Fibroblast of skin of right quadriceps (primary cell): ENCODE measurements around the gene UGT1A9.

Experiments
- DNase-seq: peaks from one replicate; pipeline ENCODE4 v3.0.0-alpha.2; 2013

UGT1A9 gene

GRCh38 chr2:233801357-233802131, 129.8 kb downstream of the UGT1A9 start:
- DNase-seq, result no peak

DNA sequence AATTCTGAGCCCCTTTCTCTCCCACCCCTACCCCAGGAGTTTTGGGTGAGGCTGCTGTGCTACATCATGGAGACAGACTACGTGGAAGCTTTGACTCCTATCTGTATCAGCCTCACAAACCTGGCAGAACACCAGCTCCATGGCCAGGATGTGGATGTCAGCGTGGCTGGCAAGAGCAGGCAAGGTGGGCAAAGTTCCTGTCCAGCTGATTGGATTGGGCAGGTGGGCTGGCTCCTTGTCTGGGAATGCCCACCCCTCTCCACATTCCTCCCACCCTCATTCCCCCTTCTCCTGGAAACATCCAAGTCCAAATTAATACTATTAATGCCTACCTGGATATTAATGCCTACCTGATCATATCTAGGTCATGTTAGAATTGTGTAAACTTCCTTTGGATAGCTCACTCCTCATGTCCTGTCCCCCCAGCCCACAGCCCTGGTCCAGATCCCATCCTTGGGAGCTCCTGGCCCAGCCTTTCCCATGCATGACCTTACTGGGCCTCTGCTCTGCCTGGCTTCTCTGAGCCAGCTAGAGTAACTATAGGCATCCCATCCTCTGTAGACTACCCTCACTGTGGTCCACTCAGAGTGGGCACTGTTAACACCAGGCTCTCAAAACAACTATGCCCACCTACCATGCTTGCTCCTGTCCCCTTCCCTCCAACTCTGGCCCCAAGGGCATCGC, 130.6 kb downstream of the UGT1A9 start:
- DNase-seq, result no peak

DNA sequence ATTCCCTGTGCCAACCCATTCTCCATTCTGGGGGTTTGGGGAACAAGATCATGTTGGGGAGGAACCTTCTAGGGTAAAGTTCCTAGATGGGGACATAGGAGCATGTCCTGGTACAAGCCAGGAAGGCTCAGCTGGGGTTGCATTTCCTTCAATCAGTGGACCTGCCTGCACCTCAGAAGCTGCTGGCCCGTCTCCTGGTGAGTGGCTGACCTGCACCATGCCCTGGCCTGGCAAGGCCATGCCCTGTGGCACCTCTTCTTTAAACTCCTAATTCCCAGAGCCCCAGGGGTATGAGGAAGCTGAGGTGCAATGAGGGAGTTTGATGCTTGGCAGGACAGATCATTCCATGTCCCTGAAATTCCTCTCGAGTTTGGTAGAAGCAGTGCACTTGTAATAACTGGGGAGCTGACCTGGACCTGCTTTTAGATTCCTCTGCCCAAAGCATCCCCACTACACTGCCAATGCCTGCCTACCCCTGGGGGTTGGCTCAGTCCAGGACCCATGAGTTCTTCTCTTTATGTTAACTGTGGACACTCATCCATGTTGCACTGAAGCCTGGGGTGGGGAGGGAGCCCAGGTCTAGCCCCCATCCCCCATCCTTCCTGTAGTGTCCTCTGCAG, 131.7 kb downstream of the UGT1A9 start:
- no peak for DNase-seq

- no peak for DNase-seq
Measured at GRCh38 chr2:233803994-233804393, 132.3 kb downstream of the UGT1A9 start.

DNA sequence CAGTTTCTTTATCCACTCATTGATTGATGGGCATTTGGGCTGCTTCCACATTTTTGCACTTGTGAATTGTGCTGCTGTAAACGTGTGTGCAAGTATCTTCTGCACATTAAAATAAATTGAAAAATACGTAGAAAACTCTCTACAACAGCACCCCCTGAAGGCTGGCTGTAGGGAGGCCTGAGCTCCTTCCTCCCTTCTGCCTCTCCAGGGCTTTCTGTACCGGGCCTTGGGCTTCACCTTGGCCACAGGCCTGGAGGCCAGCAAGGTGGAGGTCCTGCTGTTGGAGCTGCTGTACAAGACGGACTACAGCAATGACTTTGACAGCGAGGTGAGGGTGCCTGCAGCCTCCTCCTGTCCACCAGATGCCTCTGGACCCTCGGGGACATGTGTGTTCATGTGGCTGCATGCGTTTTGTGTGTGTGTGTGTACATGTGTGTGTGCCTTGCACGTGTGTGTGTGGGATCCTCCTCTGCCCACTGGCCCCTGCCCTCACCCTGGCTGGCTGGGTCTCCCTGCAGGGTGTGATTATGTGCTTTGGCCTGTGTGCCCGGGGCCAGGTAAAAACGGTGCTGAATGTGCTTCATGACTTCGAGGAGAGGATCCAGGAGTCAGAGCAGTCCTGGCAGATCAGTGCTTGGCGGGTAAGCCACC, 135.6 kb downstream of the UGT1A9 start:
- no peak for DNase-seq

DNA sequence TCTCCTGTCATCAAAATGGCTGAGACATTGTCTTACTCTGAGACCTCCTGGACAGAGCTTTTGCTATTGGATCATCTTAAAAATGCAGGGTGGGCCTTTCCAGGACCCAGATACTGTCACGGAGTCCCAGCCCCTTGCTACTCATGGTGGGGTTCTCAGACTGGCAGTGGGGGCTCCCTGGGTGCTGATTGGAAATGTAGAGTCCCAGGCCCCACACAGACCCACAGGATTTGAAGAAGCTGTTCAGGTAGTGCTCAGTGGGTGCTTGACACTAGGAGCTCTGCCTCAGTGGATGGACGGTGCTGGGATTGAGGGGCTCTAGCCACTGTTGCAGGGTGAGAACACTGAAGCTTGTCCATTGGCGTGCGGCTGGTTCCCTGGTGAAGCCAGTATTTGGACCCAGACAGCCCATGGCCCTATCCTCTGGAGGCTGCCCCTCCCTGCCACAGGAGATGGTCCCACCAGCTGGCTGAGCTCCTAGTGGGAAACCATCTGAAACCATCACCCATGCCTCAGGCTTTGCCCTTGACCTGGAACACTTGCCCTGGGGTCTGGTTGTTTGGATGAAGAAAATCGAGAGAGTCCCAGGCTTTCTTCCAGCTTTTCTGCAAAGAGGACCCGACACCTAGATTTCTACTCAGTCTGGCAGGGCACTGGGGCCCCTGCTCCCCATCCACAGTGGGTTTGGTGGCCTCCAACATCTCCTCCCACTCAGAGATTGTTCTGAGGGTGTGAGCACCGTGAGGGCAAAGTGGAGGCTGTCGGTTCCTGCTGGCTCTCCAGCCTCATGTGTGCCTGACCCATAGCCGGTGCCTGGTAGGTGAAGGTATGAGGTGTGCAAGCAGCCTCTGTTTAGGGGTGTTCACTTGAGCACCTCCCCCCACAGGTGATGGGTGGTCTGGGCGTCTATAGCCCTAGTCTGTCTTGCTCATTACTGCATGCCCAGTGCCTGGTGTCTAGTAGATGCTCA, 136.6 kb downstream of the UGT1A9 start:
- no peak for DNase-seq

GRCh38 chr2:233810385-233810784, 138.7 kb downstream of the UGT1A9 start:
- DNase-seq, result no peak

DNA sequence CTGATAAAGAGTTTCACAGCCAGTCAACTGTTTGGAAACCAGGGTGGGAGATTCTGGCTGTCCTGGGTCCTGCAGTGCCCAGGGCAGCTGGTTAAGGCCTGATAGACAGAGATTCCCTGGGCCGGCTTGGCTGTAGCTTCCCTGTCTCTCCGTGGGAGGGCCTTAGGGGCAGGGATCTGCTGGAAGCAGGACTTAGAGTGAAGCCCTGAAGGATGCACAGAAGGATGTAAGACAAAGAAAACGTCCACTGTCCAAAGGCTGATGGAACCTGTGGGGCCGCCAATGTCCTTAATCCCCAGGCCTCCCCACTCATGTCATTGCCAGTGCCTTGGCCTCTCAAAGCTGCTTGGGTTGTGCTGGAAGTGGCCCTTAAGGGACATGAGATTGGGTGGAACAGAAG, 139.4 kb downstream of the UGT1A9 start:
- DNase-seq, result no peak

- DNase-seq, result no peak
Measured at GRCh38 chr2:233811732-233812131, 140.0 kb downstream of the UGT1A9 start.

DNA sequence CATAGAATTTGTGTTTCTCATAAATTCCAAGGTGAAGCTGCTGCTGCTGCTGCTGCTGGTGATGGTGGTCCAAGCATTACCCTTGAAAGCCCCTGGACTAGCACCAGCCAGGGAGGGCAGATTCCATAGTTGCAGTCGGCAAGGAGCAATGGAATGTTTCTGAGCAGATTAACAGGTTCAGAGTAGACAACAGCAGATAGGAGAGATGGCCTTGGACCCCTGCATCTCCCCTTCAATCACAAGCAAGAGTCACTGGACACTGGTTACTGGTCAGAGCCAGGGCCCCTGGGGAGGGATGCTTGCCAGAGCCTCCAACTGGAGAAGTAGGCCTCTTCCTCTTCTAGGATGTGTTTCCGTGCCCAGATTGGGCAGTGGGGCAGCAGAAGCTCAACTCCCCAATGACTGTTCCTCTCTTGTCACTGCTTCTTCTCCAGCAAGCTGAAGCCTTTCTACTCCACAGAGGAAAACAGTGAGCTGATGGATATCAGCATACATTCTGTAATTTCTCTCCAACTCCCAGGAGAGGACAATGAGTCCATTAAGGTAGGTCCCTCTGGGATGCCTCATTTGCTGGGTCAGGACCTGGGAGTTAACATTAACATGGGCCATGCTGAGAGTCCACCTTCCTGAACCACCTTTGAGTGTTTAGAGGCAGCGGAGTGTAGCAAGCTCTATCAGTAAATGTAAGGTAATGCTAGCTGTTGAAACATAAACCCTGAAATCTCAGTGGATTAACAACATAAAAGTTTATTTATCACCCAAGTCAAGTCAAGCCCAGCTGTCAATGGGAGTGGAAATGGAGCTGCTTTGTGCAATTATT, 141.7 kb downstream of the UGT1A9 start:
- no peak for DNase-seq

GRCh38 chr2:233814056-233814835, 142.5 kb downstream of the UGT1A9 start:
- DNase-seq, result no peak

DNA sequence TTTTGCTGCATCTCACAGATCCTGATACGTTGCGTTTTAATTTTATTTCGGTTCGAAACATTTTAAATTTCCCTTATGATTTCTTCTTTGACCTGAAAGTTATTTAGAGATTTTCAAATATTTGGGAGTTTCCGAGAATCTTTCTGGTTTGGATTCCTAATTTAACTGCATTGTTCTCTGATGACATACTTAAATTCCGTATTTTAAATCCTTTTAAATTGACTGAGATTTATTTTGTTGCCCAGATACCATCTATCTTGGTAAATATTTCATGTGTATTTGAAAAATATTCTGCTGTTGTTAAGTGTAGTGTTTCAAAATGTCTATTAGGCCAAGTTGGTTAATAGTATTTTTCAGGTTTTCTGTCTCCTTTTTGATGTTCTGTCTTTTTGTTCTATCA, 144.2 kb downstream of the UGT1A9 start:
- DNase-seq, result no peak

DNA sequence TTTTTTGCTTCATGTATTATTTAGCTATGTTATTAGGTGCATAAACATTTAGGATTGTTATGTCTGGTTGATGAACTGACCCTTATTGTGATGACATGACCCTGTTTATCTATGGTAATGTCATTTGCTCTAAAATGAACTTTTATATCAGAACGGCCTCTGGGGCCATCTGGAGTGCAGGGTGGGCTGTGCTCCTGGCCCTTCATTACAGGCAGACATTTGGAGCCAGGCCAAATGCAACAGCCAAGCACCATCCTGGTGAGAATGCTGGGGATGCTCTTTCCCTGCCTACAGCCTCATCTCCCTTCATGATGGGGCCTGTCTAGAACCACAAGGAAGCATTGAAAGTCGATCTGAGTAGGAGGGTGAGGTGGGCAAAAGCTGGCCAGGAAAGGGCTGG, 144.6 kb downstream of the UGT1A9 start:
- DNase-seq, result no peak

- DNase-seq, result no peak
Measured at GRCh38 chr2:233816771-233817170, 145.1 kb downstream of the UGT1A9 start.

- DNase-seq, result no peak
Measured at GRCh38 chr2:233817361-233817911, 145.7 kb downstream of the UGT1A9 start.

- DNase-seq, result no peak
Measured at GRCh38 chr2:233817995-233818638, 146.4 kb downstream of the UGT1A9 start.

DNA sequence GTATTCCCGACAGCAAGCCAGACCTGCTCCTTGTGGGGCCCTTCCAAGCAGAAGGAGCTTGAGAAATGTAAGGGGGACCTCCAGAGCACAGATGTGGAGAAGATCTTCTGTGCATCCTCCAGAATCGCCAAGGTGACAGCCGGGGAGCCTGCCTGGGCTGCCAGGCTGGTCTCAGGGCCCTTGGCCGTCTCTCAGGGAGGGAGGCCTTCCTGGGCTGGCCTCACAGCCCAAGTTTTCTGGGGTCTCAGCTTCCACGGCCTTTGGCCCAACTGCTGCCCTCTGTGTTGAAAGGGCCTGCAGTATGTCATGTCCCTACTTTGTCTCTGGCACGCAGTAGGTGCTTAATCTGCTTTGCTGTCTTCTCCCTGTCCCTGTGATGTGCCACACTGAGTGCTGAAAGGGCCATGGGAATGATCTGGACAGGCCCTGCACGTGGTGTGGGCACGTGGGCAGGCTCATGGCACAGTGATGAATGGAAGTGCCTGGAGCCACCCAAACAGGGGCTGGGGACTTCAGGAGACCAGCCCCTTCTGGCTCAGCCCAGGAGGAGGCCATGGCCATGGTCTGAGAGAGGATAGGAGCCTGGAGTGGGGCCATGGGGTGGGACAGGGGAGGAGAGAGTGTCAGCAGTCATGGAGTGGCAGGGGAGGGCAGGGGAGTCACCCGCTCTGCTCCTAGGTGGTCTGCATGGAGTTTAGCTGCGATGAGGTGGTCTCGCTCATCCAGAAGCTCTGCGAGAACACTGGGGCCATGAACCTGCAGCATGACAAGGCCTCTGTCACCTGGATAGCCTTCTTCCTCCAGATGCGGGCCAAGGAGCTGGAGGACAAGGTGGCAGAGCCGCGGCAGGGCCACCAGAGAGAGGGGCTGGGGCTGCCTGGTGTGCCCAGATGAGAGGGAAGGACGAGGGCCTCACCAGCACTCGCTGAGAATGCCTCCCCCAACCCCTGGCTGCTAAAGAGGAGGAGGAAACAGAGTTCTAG, 147.2 kb downstream of the UGT1A9 start:
- DNase-seq, result no peak
